HUES48 (cell line): ENCODE results near the gene EMP1.

Experiments
- H3K27ac ChIP-seq: one replicate; pipeline ENCODE4 v1.7.0; 2013; ENCODE audit warnings: low read depth, low read length, inconsistent platforms
- H3K27me3 ChIP-seq: 2 replicates; pipeline ENCODE4 v1.6.1; 2013; ENCODE audit warnings: mild to moderate bottlenecking, low read length; ENCODE audit not compliant: control insufficient read depth, insufficient read depth
- H3K36me3 ChIP-seq: 2 replicates; pipeline ENCODE4 v1.6.1; 2013; ENCODE audit warnings: low read length; ENCODE audit not compliant: control insufficient read depth, insufficient read depth
- H3K4me1 ChIP-seq: 2 replicates; pipeline ENCODE4 v1.6.1; 2013; ENCODE audit warnings: mild to moderate bottlenecking, low read length; ENCODE audit not compliant: control insufficient read depth, insufficient read depth
- H3K4me3 ChIP-seq: 2 replicates; pipeline ENCODE4 v1.5.1; 2013; ENCODE audit warnings: mild to moderate bottlenecking, low read depth, low read length
- H3K9ac ChIP-seq: 2 replicates; pipeline ENCODE4 v1.6.1; 2013; ENCODE audit warnings: mild to moderate bottlenecking, low read depth, low read length, moderate library complexity
- H3K9me3 ChIP-seq: 2 replicates; pipeline ENCODE4 v1.6.1; 2013; ENCODE audit warnings: low read length; ENCODE audit not compliant: control insufficient read depth, insufficient read depth

EMP1 gene

GRCh38 chr12:13196130-13196921 is at the start of gene EMP1:
Gene EMP1 (plus strand): TSS chr12:13196726. CDS start chr12:13211511, 14,785 bp downstream.
- H3K36me3 ChIP-seq = no peaks in the 10 kb centered on the region
- no peaks in the 10 kb centered on the region for H3K27me3 ChIP-seq
- H3K27ac ChIP-seq = peak within 1 kb of the TSS; percentile 30
- no peak within 1 kb of the TSS; the same call in 1 of the 2 replicates for H3K4me3 ChIP-seq
- peaks cover 11% of the 10 kb centered on the region for H3K4me1 ChIP-seq
- no peak within 1 kb of the TSS for H3K9ac ChIP-seq
- no peaks in the 10 kb centered on the region for H3K9me3 ChIP-seq

- H3K36me3 ChIP-seq = no peaks in the 10 kb centered on the region
- no peaks in the 10 kb centered on the region for H3K9me3 ChIP-seq
- no peak overlapping the region for H3K4me3 ChIP-seq
- H3K27me3 ChIP-seq = no peaks in the 10 kb centered on the region
- H3K4me1 ChIP-seq = no peaks in the 10 kb centered on the region
- H3K9ac ChIP-seq = no peak overlapping the region
- H3K27ac ChIP-seq = no peak overlapping the region
Observed at GRCh38 chr12:13147688-13148484, 48.6 kb upstream of the EMP1 start.

GRCh38 chr12:13148485-13148847 is 48.1 kb upstream of the EMP1 start:
- no peaks in the 10 kb centered on the region for H3K27me3 ChIP-seq
- no peaks in the 10 kb centered on the region for H3K36me3 ChIP-seq
- H3K4me3 ChIP-seq = no peak overlapping the region
- H3K4me1 ChIP-seq = no peaks in the 10 kb centered on the region
- H3K9me3 ChIP-seq = no peaks in the 10 kb centered on the region
- H3K9ac ChIP-seq = no peak overlapping the region
- no peak overlapping the region for H3K27ac ChIP-seq

- H3K27ac ChIP-seq = no peak overlapping the region
- H3K4me1 ChIP-seq = peaks cover 2% of the 10 kb centered on the region; the same call in 1 of the 2 replicates
- no peaks in the 10 kb centered on the region for H3K9me3 ChIP-seq
- no peaks in the 10 kb centered on the region for H3K27me3 ChIP-seq
- H3K36me3 ChIP-seq = no peaks in the 10 kb centered on the region
- no peak overlapping the region for H3K4me3 ChIP-seq
- no peak overlapping the region for H3K9ac ChIP-seq
Observed at GRCh38 chr12:13149411-13149810, 47.1 kb upstream of the EMP1 start.

GRCh38 chr12:13152281-13152680 is 44.2 kb upstream of the EMP1 start:
- Histone ChIP-seq H3K27me3 (no peaks in the 10 kb centered on the region), H3K36me3 (no peaks in the 10 kb centered on the region)

GRCh38 chr12:13152756-13153155 is 43.8 kb upstream of the EMP1 start:
- H3K4me3 ChIP-seq = no peak overlapping the region
- peaks cover 3% of the 10 kb centered on the region; the same call in 1 of the 2 replicates for H3K4me1 ChIP-seq
- no peaks in the 10 kb centered on the region for H3K9me3 ChIP-seq
- no peaks in the 10 kb centered on the region for H3K36me3 ChIP-seq
- no peak overlapping the region for H3K9ac ChIP-seq
- H3K27ac ChIP-seq = no peak overlapping the region
- H3K27me3 ChIP-seq = no peaks in the 10 kb centered on the region

More at GRCh38 chr12:13152281-13152680, 44.2 kb upstream of the EMP1 start:
- no peak overlapping the region for H3K9ac ChIP-seq
- peaks cover 3% of the 10 kb centered on the region; the same call in 1 of the 2 replicates for H3K4me1 ChIP-seq
- H3K9me3 ChIP-seq = no peaks in the 10 kb centered on the region
- no peak overlapping the region for H3K27ac ChIP-seq
- no peak overlapping the region for H3K4me3 ChIP-seq

- Histone ChIP-seq H3K4me1 (peaks cover 3% of the 10 kb centered on the region; the same call in 1 of the 2 replicates), H3K27me3 (no peaks in the 10 kb centered on the region), H3K36me3 (no peaks in the 10 kb centered on the region), H3K27ac (no peak overlapping the region), H3K4me3 (no peak overlapping the region), H3K9ac (no peak overlapping the region), H3K9me3 (no peaks in the 10 kb centered on the region)
Observed at GRCh38 chr12:13153180-13153579, 43.3 kb upstream of the EMP1 start.

GRCh38 chr12:13154027-13154538 is 42.4 kb upstream of the EMP1 start:
- Histone ChIP-seq H3K4me1 (peaks cover 3% of the 10 kb centered on the region; the same call in 1 of the 2 replicates), H3K9me3 (no peaks in the 10 kb centered on the region), H3K4me3 (no peak overlapping the region), H3K9ac (no peak overlapping the region), H3K27ac (no peak overlapping the region), H3K27me3 (no peaks in the 10 kb centered on the region), H3K36me3 (no peaks in the 10 kb centered on the region)

- Histone ChIP-seq H3K9me3 (no peaks in the 10 kb centered on the region), H3K36me3 (no peaks in the 10 kb centered on the region), H3K9ac (no peak overlapping the region), H3K4me3 (no peak overlapping the region), H3K4me1 (peaks cover 3% of the 10 kb centered on the region; the same call in 1 of the 2 replicates), H3K27me3 (no peaks in the 10 kb centered on the region), H3K27ac (no peak overlapping the region)
Observed at GRCh38 chr12:13154831-13155230, 41.7 kb upstream of the EMP1 start.

- Histone ChIP-seq H3K9me3 (no peaks in the 10 kb centered on the region), H3K9ac (no peak overlapping the region), H3K36me3 (no peaks in the 10 kb centered on the region), H3K4me1 (peaks cover 3% of the 10 kb centered on the region; the same call in 1 of the 2 replicates), H3K27me3 (no peaks in the 10 kb centered on the region), H3K27ac (no peak overlapping the region), H3K4me3 (no peak overlapping the region)
Observed at GRCh38 chr12:13156277-13156676, 40.2 kb upstream of the EMP1 start.

GRCh38 chr12:13161172-13161571 is 35.4 kb upstream of the EMP1 start:
- H3K4me1 ChIP-seq = no peaks in the 10 kb centered on the region
- no peaks in the 10 kb centered on the region for H3K27me3 ChIP-seq
- H3K4me3 ChIP-seq = no peak overlapping the region
- no peak overlapping the region for H3K9ac ChIP-seq
- no peaks in the 10 kb centered on the region for H3K9me3 ChIP-seq
- no peaks in the 10 kb centered on the region for H3K36me3 ChIP-seq
- H3K27ac ChIP-seq = no peak overlapping the region
